ENCODE measurements around the gene CSRNP2.

DNA sequence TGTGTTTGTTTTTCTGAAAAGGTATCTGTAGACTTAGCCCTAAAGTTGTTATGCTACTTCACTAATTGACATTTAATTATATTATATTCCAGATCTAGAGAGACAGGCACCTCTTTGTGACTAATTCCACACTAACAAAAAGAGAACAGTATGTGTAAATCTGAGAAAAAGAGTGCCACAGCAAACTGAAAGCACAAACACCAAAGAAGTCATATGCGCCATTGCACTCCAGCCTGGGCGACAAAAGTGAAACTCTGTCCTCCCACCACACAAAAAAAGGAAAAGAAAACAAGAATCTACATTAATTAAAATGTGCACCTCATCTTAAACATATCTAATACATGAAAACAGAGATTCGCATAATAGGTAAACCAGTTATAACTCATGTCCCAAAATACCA is 4.4 kb upstream of the CSRNP2 start:
- TF ChIP-seq, protein P1, sequence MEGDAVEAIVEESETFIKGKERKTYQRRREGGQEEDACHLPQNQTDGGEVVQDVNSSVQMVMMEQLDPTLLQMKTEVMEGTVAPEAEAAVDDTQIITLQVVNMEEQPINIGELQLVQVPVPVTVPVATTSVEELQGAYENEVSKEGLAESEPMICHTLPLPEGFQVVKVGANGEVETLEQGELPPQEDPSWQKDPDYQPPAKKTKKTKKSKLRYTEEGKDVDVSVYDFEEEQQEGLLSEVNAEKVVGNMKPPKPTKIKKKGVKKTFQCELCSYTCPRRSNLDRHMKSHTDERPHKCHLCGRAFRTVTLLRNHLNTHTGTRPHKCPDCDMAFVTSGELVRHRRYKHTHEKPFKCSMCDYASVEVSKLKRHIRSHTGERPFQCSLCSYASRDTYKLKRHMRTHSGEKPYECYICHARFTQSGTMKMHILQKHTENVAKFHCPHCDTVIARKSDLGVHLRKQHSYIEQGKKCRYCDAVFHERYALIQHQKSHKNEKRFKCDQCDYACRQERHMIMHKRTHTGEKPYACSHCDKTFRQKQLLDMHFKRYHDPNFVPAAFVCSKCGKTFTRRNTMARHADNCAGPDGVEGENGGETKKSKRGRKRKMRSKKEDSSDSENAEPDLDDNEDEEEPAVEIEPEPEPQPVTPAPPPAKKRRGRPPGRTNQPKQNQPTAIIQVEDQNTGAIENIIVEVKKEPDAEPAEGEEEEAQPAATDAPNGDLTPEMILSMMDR (conservative IDR thresholded peaks at IDR 0.05; ENCODE audit: low read depth, low read length): no peak
- TF ChIP-seq EZH2 (IDR thresholded peaks at IDR 0.05; ENCODE audit: low read length, unreplicated experiment) (no peak), EZH2phosphoT487 (IDR thresholded peaks at IDR 0.05; ENCODE audit: borderline replicate concordance, low read length) (no peak)

Measured in PC-3 (cell line).